H1 (cell line): ENCODE data around the gene PEX19. TPM values are rescaled to one million over a fixed set of nuclear protein-coding genes. Genes with fewer than 3 reads are reported as not detected.

Source experiments
- CEBPB ChIP-seq: IDR thresholded peaks from 2 replicates; pipeline ENCODE4 v1.6.1; 2012; ENCODE audit warnings: low read depth, low read length
- polyA plus RNA-seq, 7 experiments: library from polyadenylated mRNA; depleted of rRNA in 3 of 7; stranded (reverse) in 5 of 7; unstranded in 2 of 7; fragments of >200 nt in 5 of 7; fragments of 200-250 nt in 2 of 7; gene quantifications; 1 replicate in 5 of 7; 2 replicates in 1 of 7; 4 replicates in 1 of 7; pipeline versions ENCODE4 v1.2.1 to v1.2.3, GENCODE V29; 2011 to 2013; ENCODE audit warnings: missing spikeins in 2 of 7, mixed read lengths in 2 of 7
- total RNA-seq: library from RNA; stranded (reverse); fragmentation: NEBNext Ultra II Directional; extraction: Animal tissue kit (Norgen Biotek cat#: 25700); gene quantifications from 2 replicates; pipeline ENCODE4 v1.2.1, GENCODE V29; 2021

Gene PEX19
- total and polyA plus RNA-seq, 2 of the 8 experiments (the other 6 are each of a cell fraction or from before 2014, with no cell fraction given): 50.4 to 80.2 TPM

DNA sequence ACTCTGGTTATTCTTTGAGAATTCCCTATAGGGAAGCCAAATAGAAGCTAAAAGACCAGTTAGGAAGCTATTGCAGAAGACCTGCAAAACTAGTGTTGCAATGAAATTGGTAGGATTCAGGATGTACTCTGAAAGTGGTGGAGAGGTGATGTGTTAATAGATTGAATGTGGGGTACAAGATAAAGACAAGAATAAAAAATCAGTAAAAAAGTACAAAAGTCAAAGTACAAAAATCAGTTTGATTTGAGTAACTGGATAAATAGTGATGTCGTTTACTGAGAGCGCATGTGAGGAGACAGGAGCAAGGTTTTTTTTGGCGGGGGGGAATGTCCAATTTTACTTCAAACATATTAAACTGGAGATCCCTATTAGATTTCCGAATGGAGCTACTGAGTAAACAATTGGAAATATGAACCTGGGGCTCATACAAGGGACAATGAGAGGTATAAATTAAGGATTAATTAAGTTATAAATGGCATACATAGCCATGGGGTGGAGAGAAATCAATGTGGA lies 20.1 kb downstream of the PEX19 start (continued):
- no peak for TF ChIP-seq CEBPB
